ENCODE data around the gene KRTAP10-5. TPM values are rescaled to one million over a fixed set of nuclear protein-coding genes. Genes with fewer than 3 reads are reported as not detected.

KRTAP10-5 gene
- total RNA-seq, 1 donor = not detected

DNA sequence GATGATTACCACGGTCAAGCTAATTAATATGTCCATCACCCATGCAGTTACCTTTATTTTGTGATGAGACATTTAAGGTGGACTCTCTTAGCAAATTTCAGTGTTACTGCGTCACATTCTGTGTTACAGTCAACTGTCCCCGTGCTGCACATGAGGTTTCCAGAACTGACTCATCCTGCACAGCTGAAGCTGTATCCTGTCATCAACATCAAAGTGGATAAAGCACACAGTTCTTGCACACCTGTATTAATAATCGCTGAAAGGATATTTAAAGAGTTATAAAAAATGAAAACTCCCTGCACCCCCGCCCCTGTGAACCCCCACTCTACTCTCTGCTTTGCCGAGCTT lies 3.4 kb upstream of the KRTAP10-5 start:
- no peak overlapping the region for H3K4me3 ChIP-seq (ENCODE audit: low read depth, low read length)
- no peak for DNase-seq (ENCODE audit: low read depth)
- TF ChIP-seq, protein P1, sequence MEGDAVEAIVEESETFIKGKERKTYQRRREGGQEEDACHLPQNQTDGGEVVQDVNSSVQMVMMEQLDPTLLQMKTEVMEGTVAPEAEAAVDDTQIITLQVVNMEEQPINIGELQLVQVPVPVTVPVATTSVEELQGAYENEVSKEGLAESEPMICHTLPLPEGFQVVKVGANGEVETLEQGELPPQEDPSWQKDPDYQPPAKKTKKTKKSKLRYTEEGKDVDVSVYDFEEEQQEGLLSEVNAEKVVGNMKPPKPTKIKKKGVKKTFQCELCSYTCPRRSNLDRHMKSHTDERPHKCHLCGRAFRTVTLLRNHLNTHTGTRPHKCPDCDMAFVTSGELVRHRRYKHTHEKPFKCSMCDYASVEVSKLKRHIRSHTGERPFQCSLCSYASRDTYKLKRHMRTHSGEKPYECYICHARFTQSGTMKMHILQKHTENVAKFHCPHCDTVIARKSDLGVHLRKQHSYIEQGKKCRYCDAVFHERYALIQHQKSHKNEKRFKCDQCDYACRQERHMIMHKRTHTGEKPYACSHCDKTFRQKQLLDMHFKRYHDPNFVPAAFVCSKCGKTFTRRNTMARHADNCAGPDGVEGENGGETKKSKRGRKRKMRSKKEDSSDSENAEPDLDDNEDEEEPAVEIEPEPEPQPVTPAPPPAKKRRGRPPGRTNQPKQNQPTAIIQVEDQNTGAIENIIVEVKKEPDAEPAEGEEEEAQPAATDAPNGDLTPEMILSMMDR (IDR thresholded peaks at IDR 0.05; ENCODE audit: insufficient read depth, low read length) = no peak

DNA sequence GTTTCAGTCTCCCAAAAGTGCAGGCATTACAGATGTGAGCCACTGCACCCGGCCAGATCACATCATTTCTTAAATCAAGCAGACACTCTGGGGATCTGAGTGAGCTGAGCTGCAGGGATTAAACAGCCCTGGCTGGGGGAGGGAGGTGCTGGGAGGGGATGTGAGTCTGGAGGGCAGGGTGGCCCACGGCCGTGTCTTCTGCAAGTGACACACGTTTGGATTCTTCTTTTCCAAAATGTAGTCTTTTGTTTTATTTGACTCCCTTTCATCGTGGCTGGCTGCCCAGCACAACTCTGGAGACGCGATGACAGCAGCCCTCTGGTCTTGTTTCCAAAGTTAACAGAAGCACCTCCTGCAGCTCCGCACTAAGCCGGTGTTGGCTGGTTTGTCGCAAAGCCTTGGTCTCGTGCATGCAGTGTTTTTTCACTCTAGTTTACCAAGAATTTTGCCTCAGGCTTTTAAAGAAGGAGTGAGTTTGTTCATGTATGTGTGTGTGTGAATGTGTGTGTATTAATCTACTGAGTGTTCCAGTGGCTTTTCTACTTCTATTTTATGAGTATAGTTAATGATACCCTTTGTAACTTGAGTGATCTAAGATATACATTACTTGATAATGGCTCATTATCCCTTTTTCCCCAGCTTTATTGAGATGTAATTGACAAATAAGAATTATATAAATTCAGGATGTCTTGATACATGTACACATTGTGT lies 2.8 kb upstream of the KRTAP10-5 start:
- DNase-seq (ENCODE audit: low read depth) = peak; percentile 16
- TF ChIP-seq, protein P1 (IDR thresholded peaks at IDR 0.05; ENCODE audit: insufficient read depth, low read length) = no peak
- H3K4me3 ChIP-seq (ENCODE audit: low read depth, low read length) = no peak overlapping the region

DNA sequence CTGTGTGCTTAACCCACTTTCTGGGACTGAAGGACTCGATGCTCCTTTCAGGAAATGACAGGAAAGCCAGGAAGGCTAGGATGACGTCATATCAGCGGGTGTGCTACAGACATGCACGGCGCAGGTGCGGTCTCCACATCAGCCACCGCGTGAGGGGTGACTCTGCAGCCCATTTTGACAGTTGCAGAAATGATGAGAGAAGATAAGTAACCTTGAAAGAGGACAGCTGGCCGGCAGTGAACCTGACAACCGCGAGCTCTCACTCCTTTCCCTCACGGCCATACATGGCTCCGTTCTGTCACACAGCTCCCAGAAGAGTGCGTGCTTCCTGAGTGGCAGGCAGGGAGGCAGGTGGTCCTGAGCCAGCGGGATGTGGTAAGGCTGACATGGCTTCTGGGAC lies 1.7 kb upstream of the KRTAP10-5 start:
- no peak overlapping the region for H3K4me3 ChIP-seq (ENCODE audit: low read depth, low read length)
- TF ChIP-seq, protein P1 (IDR thresholded peaks at IDR 0.05; ENCODE audit: insufficient read depth, low read length) = no peak
- DNase-seq (ENCODE audit: low read depth) = no peak

DNA sequence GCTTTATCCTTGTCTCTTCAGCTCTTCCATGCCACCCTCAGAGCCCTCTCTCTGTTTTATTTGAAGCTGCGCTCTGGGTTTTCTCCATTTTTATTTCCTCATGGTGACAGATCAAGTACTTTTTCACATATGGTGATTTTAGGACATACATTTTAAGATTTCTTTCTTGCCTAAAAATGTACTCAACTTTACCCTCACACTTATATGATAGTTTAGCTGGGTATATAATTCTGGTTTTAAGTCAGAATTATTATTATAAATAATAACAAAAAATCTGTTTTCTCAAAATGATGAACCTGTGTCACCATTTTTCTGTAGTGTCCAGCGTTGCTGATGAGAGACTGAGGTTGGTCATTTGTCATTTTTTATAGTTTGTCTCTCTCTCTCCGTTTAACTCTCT lies 754 bp upstream of the KRTAP10-5 start:
- DNase-seq (ENCODE audit: low read depth) = no peak
- TF ChIP-seq, protein P1 (IDR thresholded peaks at IDR 0.05; ENCODE audit: insufficient read depth, low read length) = no peak
- H3K4me3 ChIP-seq (ENCODE audit: low read depth, low read length) = no peak overlapping the region

DNA sequence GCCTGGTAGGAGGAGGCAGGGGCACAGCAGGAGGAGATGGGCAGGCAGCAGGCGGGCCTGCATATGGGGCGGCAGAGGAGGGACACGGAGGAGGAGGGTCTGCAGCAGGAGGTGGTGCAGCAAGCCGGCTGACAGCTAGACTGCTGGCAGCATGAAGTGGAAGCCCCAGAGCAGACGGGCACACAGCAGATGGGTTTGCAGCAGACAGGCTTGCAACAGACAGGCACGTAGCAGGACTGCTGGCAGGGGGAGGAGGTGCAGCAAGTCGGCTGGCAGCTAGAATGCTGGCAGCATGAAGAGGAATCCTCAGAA lies 615 bp downstream of the KRTAP10-5 start:
- no peak overlapping the region for H3K4me3 ChIP-seq (ENCODE audit: low read depth, low read length)
- TF ChIP-seq, protein P1 (IDR thresholded peaks at IDR 0.05; ENCODE audit: insufficient read depth, low read length) = no peak
- DNase-seq (ENCODE audit: low read depth) = no peak

DNA sequence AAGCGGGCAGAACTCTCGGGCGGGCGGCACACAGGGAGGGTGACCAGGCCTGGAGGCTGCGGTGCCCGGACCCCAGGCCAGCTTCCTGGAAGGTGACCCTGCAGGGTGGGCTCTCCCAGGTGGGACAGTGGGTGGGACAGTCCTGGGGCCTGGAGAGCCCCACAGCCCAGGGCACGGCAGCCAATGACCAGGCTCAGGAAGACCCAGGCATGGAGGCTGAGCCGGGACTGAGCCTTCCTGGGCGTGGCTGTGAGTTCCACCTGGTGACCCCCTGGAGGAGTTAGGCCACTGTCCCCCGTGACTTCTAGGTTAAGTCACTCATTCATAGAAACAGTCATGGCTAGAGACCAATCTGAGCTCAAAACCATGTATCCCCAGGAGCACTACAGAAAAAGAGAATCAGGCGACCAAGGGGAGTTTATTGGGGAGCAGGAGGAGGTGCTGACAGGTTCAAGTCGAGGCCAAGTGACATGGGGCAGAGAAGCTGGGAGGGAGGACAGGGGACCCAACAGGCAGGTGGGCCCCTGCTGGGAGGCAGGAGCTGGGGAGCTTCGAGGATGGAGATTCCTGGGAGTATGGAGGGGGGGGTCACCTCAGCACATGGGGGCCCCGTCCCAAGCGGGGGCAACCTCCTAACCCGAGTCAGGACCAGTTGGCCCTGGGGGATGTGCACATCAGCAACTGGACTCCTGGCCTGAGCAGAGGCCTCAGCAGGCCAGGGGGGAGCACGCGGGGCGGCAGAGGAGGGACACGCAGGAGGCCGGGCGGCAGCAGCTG lies 1.2 kb downstream of the KRTAP10-5 start:
- TF ChIP-seq, protein P1 (IDR thresholded peaks at IDR 0.05; ENCODE audit: insufficient read depth, low read length) = no peak
- no peak overlapping the region for H3K4me3 ChIP-seq (ENCODE audit: low read depth, low read length)
- DNase-seq (ENCODE audit: low read depth) = no peak

Data from fibroblast of the aortic adventitia (primary cell).